D721Med (cell line): ENCODE data around the gene STX10.

ENCODE experiments used
- DNase-seq: peaks from one replicate; pipeline ENCODE4 v3.0.0; 2011; ENCODE audit warnings: low spot score; ENCODE audit not compliant: insufficient read length
- FAIRE-seq: peaks from 2 replicates; lab custom pipeline; 2011; peaks lifted over from hg19 to GRCh38; lab: Jason Lieb, UNC
- TF ChIP-seq, protein P1 (sequence below): IDR thresholded peaks from 2 replicates; pipeline ENCODE4 v1.5.1; 2012; ENCODE audit warnings: mild to moderate bottlenecking, control low read depth; ENCODE audit not compliant: insufficient read depth; ENCODE audit errors: missing control alignments

STX10 gene

DNA sequence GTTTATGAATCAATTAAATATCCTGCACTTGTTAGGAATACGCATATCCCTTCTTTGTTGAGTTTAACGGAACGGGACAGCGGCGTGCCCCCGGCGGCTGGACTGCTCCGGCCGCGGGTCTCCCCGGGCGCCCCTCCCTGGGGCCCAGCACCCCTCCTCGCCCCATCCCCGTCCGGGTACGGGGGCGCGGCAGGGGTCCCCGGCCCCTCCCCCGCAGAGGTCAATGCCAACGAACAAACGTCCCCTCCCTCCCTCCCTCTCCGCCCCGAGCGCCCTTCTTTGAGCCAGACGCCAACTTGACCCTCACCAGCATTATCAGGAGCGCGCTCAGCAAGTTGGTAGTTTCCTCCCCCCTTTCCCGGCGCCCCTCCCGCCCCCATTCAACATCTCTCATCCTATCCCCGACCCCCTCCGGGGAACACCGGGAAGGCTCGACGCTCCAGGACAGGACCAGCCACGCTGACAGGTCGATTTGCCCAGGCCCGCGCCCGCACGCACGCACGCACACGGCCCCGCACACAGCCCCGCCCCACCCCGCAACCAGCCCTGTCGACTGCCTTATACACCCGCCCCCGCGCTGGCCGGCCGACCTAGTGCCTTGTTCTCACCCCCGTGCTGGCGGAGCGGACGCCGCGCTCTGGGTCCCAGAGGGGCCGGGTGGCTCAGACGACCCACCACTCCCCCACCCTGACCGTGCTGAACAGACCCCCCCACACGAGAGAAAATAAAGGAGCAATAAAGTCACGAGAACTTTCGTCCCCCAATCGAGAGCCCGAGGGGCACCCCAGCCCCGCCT, 52.5 kb downstream of the STX10 start:
- DNase-seq (no peak), FAIRE-seq (no peak)
- TF ChIP-seq, protein P1, sequence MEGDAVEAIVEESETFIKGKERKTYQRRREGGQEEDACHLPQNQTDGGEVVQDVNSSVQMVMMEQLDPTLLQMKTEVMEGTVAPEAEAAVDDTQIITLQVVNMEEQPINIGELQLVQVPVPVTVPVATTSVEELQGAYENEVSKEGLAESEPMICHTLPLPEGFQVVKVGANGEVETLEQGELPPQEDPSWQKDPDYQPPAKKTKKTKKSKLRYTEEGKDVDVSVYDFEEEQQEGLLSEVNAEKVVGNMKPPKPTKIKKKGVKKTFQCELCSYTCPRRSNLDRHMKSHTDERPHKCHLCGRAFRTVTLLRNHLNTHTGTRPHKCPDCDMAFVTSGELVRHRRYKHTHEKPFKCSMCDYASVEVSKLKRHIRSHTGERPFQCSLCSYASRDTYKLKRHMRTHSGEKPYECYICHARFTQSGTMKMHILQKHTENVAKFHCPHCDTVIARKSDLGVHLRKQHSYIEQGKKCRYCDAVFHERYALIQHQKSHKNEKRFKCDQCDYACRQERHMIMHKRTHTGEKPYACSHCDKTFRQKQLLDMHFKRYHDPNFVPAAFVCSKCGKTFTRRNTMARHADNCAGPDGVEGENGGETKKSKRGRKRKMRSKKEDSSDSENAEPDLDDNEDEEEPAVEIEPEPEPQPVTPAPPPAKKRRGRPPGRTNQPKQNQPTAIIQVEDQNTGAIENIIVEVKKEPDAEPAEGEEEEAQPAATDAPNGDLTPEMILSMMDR: no peak

DNA sequence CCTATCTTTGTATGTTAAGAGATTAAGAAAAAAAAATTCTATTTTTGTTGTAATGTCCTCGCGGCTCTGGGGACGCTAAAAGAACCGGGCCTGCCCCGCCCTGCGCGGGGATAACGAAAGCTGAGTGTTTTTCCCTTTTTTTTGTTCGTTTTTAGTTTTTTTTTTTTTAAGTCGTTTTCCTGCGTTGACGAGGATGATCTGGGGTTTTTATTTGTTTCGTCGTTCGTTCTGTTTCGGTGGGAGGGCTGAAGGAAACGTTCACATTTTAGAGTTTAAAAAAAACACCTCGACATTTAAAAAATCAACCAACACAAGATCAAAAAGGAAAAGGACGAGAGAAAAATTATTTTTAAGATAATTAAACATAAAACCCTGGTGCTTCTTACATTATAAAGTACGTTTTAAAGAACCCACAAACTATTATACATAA, 53.1 kb downstream of the STX10 start:
- DNase-seq (no peak), FAIRE-seq (no peak)
- TF ChIP-seq, protein P1: no peak

DNA sequence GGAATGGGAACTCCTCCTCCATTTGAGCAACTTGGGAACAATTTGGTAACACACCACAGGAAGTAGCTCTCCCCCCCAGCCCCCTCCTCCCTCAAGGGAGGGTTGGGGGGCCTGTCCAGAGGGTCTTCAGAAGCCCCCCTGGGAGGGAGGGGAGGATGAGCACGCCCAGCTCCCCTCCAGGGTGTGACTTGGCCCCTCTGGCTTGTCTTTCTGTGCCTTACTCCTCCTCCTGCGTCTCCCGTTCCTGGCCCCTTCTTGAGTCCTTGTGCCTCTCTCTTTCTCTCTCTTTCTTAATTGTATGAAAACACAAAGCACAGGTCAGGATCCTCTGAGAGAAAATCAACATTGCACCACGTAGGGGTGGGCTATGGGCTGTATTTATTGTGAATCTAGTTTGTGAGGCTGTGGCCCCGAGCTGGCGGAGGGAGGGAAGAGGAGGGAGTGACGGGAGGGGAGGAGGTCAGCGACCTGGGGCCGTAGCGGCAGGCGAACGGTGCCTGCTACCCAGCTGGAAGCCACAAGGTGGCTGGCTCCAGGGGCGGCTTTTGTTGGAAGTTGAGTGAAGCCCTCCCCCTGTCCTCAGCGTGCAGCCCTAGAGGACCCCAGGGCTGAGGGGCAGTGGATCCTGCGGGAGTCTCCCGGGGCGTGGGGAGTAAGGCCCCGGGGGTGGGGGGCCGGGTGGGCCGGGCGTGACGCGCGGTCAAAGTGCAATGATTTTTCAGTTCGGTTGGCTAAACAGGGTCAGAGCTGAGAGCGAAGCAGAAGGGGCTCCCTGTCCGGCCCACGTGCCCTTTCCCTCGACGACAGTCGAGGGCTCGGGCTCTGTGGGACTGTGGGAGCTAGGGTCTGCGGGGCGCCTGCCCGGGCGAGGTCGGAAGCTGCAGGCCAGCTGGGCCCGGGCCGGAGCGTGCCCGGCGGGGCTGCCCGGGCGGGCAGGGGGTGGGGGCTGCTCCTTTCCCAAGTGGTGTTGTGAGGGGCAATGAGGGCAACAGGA, 53.9 kb downstream of the STX10 start:
- DNase-seq (no peak), FAIRE-seq (no peak)
- TF ChIP-seq, protein P1: no peak

DNA sequence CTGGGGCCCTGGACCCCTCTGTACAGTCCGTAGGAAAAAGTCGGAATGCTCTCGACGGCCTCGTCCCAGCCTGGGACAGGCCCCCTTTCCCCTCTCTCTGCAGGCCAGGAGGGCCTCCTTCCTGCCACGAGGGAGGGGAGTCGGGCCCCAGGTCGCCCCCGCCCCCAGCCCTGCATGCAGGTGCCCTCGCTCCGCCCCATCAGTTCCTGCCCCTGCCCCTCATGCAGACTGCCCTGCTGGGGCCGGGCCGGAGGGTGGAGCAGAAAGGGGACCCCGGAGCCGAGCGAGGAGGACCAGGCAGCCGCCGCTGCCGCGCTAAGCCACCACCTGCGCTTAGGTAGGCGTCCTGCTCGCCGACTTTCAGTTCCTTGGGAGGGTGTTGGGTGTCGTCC, 54.8 kb downstream of the STX10 start:
- no peak for DNase-seq
- TF ChIP-seq, protein P1: no peak
- no peak for FAIRE-seq

DNA sequence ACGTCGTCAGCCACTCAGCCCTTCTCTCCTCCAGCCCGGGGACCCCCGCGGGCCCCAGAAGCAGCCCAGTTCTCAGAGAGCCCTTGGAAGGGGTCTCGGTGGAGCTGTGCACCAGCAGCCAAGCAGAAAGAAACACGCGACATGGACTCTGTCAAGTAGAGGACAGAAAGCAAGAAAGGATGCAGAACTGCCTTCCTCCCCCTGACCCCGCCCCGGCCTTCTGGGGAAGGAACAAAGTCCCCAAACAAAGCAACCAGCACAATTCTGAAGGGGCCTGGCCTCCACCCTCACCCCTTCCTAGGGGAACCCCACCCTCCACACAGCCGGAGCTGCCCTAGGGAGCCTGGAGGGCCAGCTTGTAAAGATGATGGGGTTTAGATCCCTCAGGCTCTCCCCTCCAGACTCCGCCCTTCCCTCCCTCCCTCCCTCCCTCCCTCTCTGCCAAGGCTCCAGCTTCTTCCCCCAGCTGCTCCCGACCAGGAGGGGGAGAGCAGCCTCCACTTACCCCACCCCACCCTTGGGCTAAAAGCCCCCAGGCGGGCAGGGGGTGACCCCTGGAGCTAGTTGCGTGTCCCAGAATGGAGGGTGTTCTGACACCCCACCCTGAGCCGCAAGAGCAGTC, 55.3 kb downstream of the STX10 start:
- FAIRE-seq (no peak), DNase-seq (peak; percentile 77)
- TF ChIP-seq, protein P1: no peak

DNA sequence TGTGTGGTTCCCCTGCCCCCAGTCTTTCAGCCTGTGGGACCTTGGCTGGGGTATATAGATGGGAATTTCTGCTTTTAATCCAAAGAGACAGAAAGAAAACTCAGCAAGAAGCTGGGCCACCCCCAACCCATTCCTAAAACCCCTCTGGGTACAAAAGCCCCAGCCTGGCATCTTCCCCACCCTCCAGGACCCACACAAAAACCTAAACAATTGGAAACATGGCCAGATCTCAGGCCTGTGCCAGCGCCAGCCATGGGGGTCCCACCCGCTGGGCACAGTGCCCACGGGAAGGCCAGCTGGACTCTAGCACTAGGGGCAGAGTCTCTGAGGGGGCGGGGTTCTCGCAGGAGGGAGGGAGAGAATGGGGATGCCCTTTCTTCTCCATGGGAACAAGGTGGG, 56.1 kb downstream of the STX10 start:
- no peak for FAIRE-seq
- DNase-seq: no peak

More for the DNA sequence above, 56.1 kb downstream of the STX10 start:
- TF ChIP-seq, protein P1: no peak
